Measurements from ENCODE around the gene SND1.

DNA sequence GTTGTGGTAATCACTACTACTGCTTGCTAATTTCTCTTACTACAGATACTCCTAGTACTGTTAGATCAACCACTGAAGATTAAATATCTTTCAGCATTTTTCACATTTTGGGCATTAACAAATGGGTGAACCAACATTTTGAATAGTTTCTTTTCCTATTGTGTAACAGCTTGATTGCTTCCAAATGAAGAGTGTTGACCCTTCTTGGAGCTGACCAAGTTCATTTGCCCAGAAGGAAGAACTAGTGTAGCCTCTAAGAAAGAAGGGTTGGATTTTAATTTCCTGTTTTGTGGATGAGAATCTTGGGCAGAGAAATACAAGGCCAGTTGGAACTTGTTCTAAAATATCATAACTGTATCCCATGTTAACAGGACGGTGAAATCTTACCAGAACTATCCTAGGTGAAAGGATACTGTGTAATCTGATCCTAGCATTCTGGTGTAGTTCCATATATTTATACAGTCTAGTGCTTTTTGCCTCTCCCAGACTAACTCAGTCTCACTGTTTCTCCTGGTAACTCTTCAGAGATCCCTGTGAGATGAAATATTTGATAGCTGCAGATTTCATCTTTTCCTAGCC lies 37.3 kb downstream of the SND1 start:
- no peak for TF ChIP-seq RCOR1 (IDR thresholded peaks at IDR 0.05; ENCODE audit: insufficient replicate concordance, low read length)
- no peak for TF ChIP-seq SMC3 (IDR thresholded peaks at IDR 0.05; ENCODE audit: low read depth, low read length)
- TF ChIP-seq, protein P1, sequence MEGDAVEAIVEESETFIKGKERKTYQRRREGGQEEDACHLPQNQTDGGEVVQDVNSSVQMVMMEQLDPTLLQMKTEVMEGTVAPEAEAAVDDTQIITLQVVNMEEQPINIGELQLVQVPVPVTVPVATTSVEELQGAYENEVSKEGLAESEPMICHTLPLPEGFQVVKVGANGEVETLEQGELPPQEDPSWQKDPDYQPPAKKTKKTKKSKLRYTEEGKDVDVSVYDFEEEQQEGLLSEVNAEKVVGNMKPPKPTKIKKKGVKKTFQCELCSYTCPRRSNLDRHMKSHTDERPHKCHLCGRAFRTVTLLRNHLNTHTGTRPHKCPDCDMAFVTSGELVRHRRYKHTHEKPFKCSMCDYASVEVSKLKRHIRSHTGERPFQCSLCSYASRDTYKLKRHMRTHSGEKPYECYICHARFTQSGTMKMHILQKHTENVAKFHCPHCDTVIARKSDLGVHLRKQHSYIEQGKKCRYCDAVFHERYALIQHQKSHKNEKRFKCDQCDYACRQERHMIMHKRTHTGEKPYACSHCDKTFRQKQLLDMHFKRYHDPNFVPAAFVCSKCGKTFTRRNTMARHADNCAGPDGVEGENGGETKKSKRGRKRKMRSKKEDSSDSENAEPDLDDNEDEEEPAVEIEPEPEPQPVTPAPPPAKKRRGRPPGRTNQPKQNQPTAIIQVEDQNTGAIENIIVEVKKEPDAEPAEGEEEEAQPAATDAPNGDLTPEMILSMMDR (conservative IDR thresholded peaks at IDR 0.05; ENCODE audit: low read depth, low read length) = no peak
- TF ChIP-seq FOS (IDR thresholded peaks at IDR 0.05; ENCODE audit: low read depth, low read length) = no peak
- no peak for TF ChIP-seq MXI1 (IDR thresholded peaks at IDR 0.05; ENCODE audit: borderline replicate concordance, low read depth, low read length)
- TF ChIP-seq RFX5 (IDR thresholded peaks at IDR 0.05; ENCODE audit: low read depth, low read length) = no peak
- TF ChIP-seq, protein P2, sequence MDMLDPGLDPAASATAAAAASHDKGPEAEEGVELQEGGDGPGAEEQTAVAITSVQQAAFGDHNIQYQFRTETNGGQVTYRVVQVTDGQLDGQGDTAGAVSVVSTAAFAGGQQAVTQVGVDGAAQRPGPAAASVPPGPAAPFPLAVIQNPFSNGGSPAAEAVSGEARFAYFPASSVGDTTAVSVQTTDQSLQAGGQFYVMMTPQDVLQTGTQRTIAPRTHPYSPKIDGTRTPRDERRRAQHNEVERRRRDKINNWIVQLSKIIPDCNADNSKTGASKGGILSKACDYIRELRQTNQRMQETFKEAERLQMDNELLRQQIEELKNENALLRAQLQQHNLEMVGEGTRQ (IDR thresholded peaks at IDR 0.05; ENCODE audit: low read depth, low read length) = no peak
- TF ChIP-seq CEBPB (IDR thresholded peaks at IDR 0.05; ENCODE audit: low read depth, low read length) = no peak
